ENCODE results near the gene FARP1.
"Not testable (repeated sequence)": the region's sequence is repeated elsewhere in the genome, so short reads cannot be mapped to it uniquely, and the experiment has no call there.

Gene FARP1

DNA sequence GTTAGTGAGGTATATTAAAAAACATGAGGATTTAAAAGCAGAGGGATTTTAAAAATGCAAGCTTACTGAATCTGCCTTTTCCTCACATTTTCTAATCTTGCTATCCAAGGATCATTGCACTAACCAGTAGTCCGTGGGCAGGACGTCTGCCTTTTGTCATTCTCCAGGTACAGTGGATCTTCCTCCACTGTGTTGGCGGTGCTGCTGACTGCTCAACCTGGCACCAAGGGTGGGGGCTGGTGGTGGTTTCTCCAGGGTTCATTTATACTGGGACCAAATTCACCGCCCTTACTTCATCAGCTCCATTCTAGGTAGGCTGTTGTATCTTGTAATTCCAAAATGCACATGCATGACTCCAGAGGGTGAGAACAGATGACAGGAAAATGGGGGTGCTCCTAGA lies 264.7 kb downstream of the FARP1 start:
- Histone ChIP-seq H3K27ac (ENCODE audit: low read length) (no peak overlapping the region), H3K4me3 (ENCODE audit: low read length) (no peak overlapping the region), H3K36me3 (ENCODE audit: control insufficient read depth, low read depth, low read length) (peaks cover 3% of the 10 kb centered on the region), H3K27me3 (ENCODE audit: control insufficient read depth, insufficient read depth, low read length) (no peaks in the 10 kb centered on the region), H3K9me3 (ENCODE audit: control insufficient read depth, low read depth, low read length) (no peaks in the 10 kb centered on the region), H3K4me1 (ENCODE audit: control insufficient read depth, low read depth, low read length) (peaks cover 3% of the 10 kb centered on the region), H3K9ac (ENCODE audit: low read length) (no peak overlapping the region)

DNA sequence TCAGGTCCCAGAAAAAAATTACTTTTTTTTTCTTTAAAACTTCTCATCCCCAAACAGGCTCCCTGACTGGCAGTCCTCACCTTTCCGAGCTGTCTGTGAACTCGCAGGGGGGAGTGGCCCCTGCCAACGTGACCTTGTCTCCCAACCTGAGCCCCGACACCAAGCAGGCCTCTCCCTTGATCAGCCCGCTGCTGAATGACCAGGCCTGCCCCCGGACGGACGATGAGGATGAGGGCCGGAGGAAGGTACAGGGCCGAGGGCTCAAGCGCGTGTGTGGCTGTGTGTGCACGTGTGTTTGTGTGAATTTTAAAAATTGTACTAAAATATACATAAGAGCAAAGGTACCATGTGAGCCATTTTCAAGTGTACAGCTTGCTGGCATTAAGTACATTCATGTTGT lies 266.4 kb downstream of the FARP1 start:
- Histone ChIP-seq H3K4me3 (ENCODE audit: low read length) (no peak overlapping the region), H3K4me1 (ENCODE audit: control insufficient read depth, low read depth, low read length) (peaks cover 3% of the 10 kb centered on the region), H3K9ac (ENCODE audit: low read length) (no peak overlapping the region), H3K36me3 (ENCODE audit: control insufficient read depth, low read depth, low read length) (peaks cover 3% of the 10 kb centered on the region), H3K27me3 (ENCODE audit: control insufficient read depth, insufficient read depth, low read length) (no peaks in the 10 kb centered on the region), H3K9me3 (ENCODE audit: control insufficient read depth, low read depth, low read length) (no peaks in the 10 kb centered on the region), H3K27ac (ENCODE audit: low read length) (no peak overlapping the region)

GRCh38 chr13:98410612-98411011 lies 267.7 kb downstream of the FARP1 start:
- Histone ChIP-seq H3K27ac (ENCODE audit: low read length) (no peak overlapping the region), H3K27me3 (ENCODE audit: control insufficient read depth, insufficient read depth, low read length) (no peaks in the 10 kb centered on the region), H3K36me3 (ENCODE audit: control insufficient read depth, low read depth, low read length) (peaks cover 3% of the 10 kb centered on the region), H3K9ac (ENCODE audit: low read length) (no peak overlapping the region), H3K9me3 (ENCODE audit: control insufficient read depth, low read depth, low read length) (no peaks in the 10 kb centered on the region), H3K4me3 (ENCODE audit: low read length) (no peak overlapping the region), H3K4me1 (ENCODE audit: control insufficient read depth, low read depth, low read length) (no peaks in the 10 kb centered on the region)

DNA sequence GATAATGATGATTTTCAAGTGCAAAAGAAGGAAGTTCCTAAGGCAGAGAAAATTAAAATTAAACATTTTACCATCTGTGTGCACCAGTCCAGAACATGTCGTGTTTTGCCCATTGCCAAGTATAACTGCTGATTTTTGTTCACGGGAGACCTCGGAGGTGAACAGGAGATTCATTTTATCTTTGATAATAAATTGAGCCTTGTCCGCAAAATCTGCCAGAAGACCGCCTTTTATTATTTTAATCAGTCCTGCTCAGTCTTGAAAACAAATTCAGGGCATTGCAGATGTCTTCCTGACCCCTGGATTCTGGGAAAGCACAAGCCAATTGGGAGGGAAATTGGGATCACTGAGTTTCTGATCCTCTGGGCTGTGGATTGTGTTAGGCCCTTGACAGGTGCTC lies 268.1 kb downstream of the FARP1 start:
- Histone ChIP-seq H3K4me3 (ENCODE audit: low read length) (no peak overlapping the region), H3K27ac (ENCODE audit: low read length) (no peak overlapping the region), H3K36me3 (ENCODE audit: control insufficient read depth, low read depth, low read length) (peaks cover 3% of the 10 kb centered on the region), H3K9me3 (ENCODE audit: control insufficient read depth, low read depth, low read length) (no peaks in the 10 kb centered on the region), H3K27me3 (ENCODE audit: control insufficient read depth, insufficient read depth, low read length) (no peaks in the 10 kb centered on the region), H3K9ac (ENCODE audit: low read length) (no peak overlapping the region), H3K4me1 (ENCODE audit: control insufficient read depth, low read depth, low read length) (no peaks in the 10 kb centered on the region)

DNA sequence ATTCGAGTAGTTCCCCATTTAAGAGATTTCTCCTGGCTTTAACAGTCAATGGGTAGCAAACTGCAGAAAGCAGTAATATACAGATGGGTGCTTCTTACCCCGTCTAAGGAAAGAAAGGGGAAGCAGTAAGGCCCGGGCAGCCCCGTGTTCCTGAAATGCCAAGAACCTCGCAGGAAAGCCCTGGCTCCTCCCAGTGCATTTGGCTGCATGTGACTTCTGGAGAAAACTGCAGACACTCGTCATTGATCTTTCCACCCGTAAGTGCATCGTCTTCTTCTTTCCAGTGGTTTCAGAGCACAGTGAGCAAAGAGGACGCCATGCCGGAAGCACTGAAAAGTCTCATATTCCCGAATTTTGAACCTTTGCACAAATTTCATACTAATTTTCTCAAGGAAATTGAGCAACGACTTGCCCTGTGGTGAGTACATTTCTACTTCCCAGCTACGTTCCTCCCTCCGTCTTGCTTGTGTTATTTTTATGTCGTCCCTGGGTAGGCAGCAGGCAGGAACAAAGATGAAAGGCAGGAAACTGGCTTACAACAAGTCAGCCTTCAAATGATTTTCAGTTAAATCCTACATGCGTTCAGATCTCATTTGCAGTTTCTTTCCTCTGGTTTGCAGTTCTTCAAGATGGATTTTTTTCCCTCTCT lies 268.8 kb downstream of the FARP1 start:
- H3K9me3 ChIP-seq (ENCODE audit: control insufficient read depth, low read depth, low read length), result no peaks in the 10 kb centered on the region
- H3K4me3 ChIP-seq (ENCODE audit: low read length), result no peak overlapping the region
- no peak overlapping the region for H3K9ac ChIP-seq (ENCODE audit: low read length)
- no peaks in the 10 kb centered on the region for H3K27me3 ChIP-seq (ENCODE audit: control insufficient read depth, insufficient read depth, low read length)
- no peak overlapping the region for H3K27ac ChIP-seq (ENCODE audit: low read length)
- H3K4me1 ChIP-seq (ENCODE audit: control insufficient read depth, low read depth, low read length), result no peaks in the 10 kb centered on the region
- H3K36me3 ChIP-seq (ENCODE audit: control insufficient read depth, low read depth, low read length), result peaks cover 3% of the 10 kb centered on the region

- H3K27me3 ChIP-seq (ENCODE audit: control insufficient read depth, insufficient read depth, low read length); H3K36me3 ChIP-seq (ENCODE audit: control insufficient read depth, low read depth, low read length); H3K4me3 ChIP-seq (ENCODE audit: low read length); H3K9ac ChIP-seq (ENCODE audit: low read length); H3K9me3 ChIP-seq (ENCODE audit: control insufficient read depth, low read depth, low read length); H3K4me1 ChIP-seq (ENCODE audit: control insufficient read depth, low read depth, low read length); H3K27ac ChIP-seq (ENCODE audit: low read length): not testable (repeated sequence)
Measured at GRCh38 chr13:98413278-98413677, 270.4 kb downstream of the FARP1 start.

DNA sequence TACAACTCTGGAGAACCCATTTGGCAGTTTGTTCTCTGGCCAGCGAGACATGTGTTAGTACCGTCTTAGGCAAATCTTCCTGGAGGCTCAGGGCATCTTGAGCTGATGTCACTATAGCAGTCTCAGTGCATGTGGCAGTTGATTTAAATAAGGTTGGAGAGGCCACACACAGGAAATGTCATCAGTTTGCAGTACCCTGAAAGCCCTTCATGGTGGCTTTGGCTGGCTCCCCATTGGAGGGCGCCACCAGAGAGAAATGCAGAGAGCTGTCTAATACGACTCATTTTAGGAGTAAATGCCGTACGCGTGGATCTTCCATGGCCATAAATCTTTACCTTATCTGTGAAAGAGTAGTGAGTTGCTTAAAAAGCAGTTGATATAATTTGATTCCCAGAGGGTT lies 270.9 kb downstream of the FARP1 start:
- Histone ChIP-seq H3K27ac (ENCODE audit: low read length) (no peak overlapping the region), H3K9ac (ENCODE audit: low read length) (no peak overlapping the region), H3K4me1 (ENCODE audit: control insufficient read depth, low read depth, low read length) (no peaks in the 10 kb centered on the region), H3K27me3 (ENCODE audit: control insufficient read depth, insufficient read depth, low read length) (no peaks in the 10 kb centered on the region), H3K36me3 (ENCODE audit: control insufficient read depth, low read depth, low read length) (peaks cover 3% of the 10 kb centered on the region), H3K9me3 (ENCODE audit: control insufficient read depth, low read depth, low read length) (no peaks in the 10 kb centered on the region), H3K4me3 (ENCODE audit: low read length) (no peak overlapping the region)

- no peak overlapping the region for H3K27ac ChIP-seq (ENCODE audit: low read length)
- H3K36me3 ChIP-seq (ENCODE audit: control insufficient read depth, low read depth, low read length), result peaks cover 3% of the 10 kb centered on the region
- no peak overlapping the region for H3K4me3 ChIP-seq (ENCODE audit: low read length)
- no peaks in the 10 kb centered on the region for H3K27me3 ChIP-seq (ENCODE audit: control insufficient read depth, insufficient read depth, low read length)
- H3K9me3 ChIP-seq (ENCODE audit: control insufficient read depth, low read depth, low read length), result no peaks in the 10 kb centered on the region
- H3K9ac ChIP-seq (ENCODE audit: low read length), result no peak overlapping the region
- H3K4me1 ChIP-seq (ENCODE audit: control insufficient read depth, low read depth, low read length), result no peaks in the 10 kb centered on the region
Measured at GRCh38 chr13:98415326-98416070, 272.6 kb downstream of the FARP1 start.

GRCh38 chr13:98416408-98416807 lies 273.5 kb downstream of the FARP1 start:
- H3K9ac ChIP-seq (ENCODE audit: low read length), result no peak overlapping the region
- no peaks in the 10 kb centered on the region for H3K27me3 ChIP-seq (ENCODE audit: control insufficient read depth, insufficient read depth, low read length)
- H3K4me3 ChIP-seq (ENCODE audit: low read length), result no peak overlapping the region
- H3K4me1 ChIP-seq (ENCODE audit: control insufficient read depth, low read depth, low read length), result no peaks in the 10 kb centered on the region
- H3K9me3 ChIP-seq (ENCODE audit: control insufficient read depth, low read depth, low read length), result no peaks in the 10 kb centered on the region
- peaks cover 3% of the 10 kb centered on the region for H3K36me3 ChIP-seq (ENCODE audit: control insufficient read depth, low read depth, low read length)
- H3K27ac ChIP-seq (ENCODE audit: low read length), result no peak overlapping the region

- no peaks in the 10 kb centered on the region for H3K36me3 ChIP-seq (ENCODE audit: control insufficient read depth, low read depth, low read length)
- no peak overlapping the region for H3K9ac ChIP-seq (ENCODE audit: low read length)
- H3K4me3 ChIP-seq (ENCODE audit: low read length), result no peak overlapping the region
- no peak overlapping the region for H3K27ac ChIP-seq (ENCODE audit: low read length)
- H3K27me3 ChIP-seq (ENCODE audit: control insufficient read depth, insufficient read depth, low read length), result no peaks in the 10 kb centered on the region
- H3K4me1 ChIP-seq (ENCODE audit: control insufficient read depth, low read depth, low read length), result no peaks in the 10 kb centered on the region
- H3K9me3 ChIP-seq (ENCODE audit: control insufficient read depth, low read depth, low read length), result no peaks in the 10 kb centered on the region
Measured at GRCh38 chr13:98419786-98420553, 277.1 kb downstream of the FARP1 start.

GRCh38 chr13:98420554-98421175 lies 277.8 kb downstream of the FARP1 start:
- no peaks in the 10 kb centered on the region for H3K27me3 ChIP-seq (ENCODE audit: control insufficient read depth, insufficient read depth, low read length)
- no peaks in the 10 kb centered on the region for H3K4me1 ChIP-seq (ENCODE audit: control insufficient read depth, low read depth, low read length)
- no peaks in the 10 kb centered on the region for H3K9me3 ChIP-seq (ENCODE audit: control insufficient read depth, low read depth, low read length)
- H3K36me3 ChIP-seq (ENCODE audit: control insufficient read depth, low read depth, low read length), result peaks cover 2% of the 10 kb centered on the region
- H3K27ac ChIP-seq (ENCODE audit: low read length), result no peak overlapping the region
- H3K4me3 ChIP-seq (ENCODE audit: low read length), result no peak overlapping the region
- no peak overlapping the region for H3K9ac ChIP-seq (ENCODE audit: low read length)
